H9 (cell line): ENCODE measurements around the gene ERN1. TPM values are rescaled to one million over a fixed set of nuclear protein-coding genes. Genes with fewer than 3 reads are reported as not detected.
"Not testable (repeated sequence)": the region's sequence is repeated elsewhere in the genome, so short reads cannot be mapped to it uniquely, and the experiment has no call there.

ENCODE experiments used
- DNase-seq: peaks from one replicate; pipeline ENCODE4 v3.0.0-alpha.2; 2017
- H2AFZ ChIP-seq: one replicate; pipeline ENCODE4 v1.6.1; 2013; ENCODE audit warnings: mild to moderate bottlenecking, low read length, control low read depth, moderate library complexity
- H2AK5ac ChIP-seq: 2 replicates; pipeline ENCODE4 v1.6.1; 2013; ENCODE audit warnings: low read length, control low read depth, mixed read lengths; ENCODE audit not compliant: insufficient read length
- H2BK120ac ChIP-seq: one replicate; pipeline ENCODE4 v1.6.1; 2013; ENCODE audit warnings: low read depth, mild to moderate bottlenecking, low read length, control low read depth, inconsistent platforms; ENCODE audit not compliant: poor library complexity, severe bottlenecking
- H2BK12ac ChIP-seq: 2 replicates; pipeline ENCODE4 v1.6.1; 2013; ENCODE audit warnings: low read length, control low read depth, mixed read lengths, low read depth; ENCODE audit not compliant: insufficient read length
- H2BK15ac ChIP-seq: 2 replicates; pipeline ENCODE4 v1.6.1; 2013; ENCODE audit warnings: low read depth, low read length, control low read depth
- H2BK20ac ChIP-seq: one replicate; pipeline ENCODE4 v1.6.1; 2013; ENCODE audit warnings: low read depth, mild to moderate bottlenecking, low read length, control low read depth, inconsistent platforms; ENCODE audit not compliant: poor library complexity, severe bottlenecking
- H2BK5ac ChIP-seq: 2 replicates; pipeline ENCODE4 v1.6.1; 2013; ENCODE audit warnings: low read length, control low read depth, mixed read lengths; ENCODE audit not compliant: insufficient read length
- H3K14ac ChIP-seq: 2 replicates; pipeline ENCODE4 v1.6.1; 2013; ENCODE audit warnings: low read length, control low read depth; ENCODE audit not compliant: insufficient read depth
- H3K18ac ChIP-seq: 2 replicates; pipeline ENCODE4 v1.6.1; 2013; ENCODE audit warnings: low read depth, mild to moderate bottlenecking, mixed read lengths, low read length, control low read depth; ENCODE audit not compliant: insufficient read length
- H3K23ac ChIP-seq: 2 replicates; pipeline ENCODE4 v1.6.1; 2013; ENCODE audit warnings: low read length, control low read depth, mixed read lengths, low read depth; ENCODE audit not compliant: insufficient read length
- H3K23me2 ChIP-seq: 2 replicates; pipeline ENCODE4 v1.6.1; 2013; ENCODE audit warnings: low read depth, mild to moderate bottlenecking, mixed read lengths, low read length, control low read depth; ENCODE audit not compliant: insufficient read length, poor library complexity, severe bottlenecking
- H3K27ac ChIP-seq: 2 replicates; pipeline ENCODE4 v1.5.1; 2013; ENCODE audit warnings: low read length, control low read depth, mixed read lengths, low read depth; ENCODE audit not compliant: insufficient read length
- H3K27me3 ChIP-seq: 2 replicates; pipeline ENCODE4 v1.6.1; 2013; ENCODE audit warnings: low read length, control low read depth, inconsistent platforms; ENCODE audit not compliant: insufficient read depth
- H3K4ac ChIP-seq: 2 replicates; pipeline ENCODE4 v1.6.1; 2013; ENCODE audit warnings: low read depth, mild to moderate bottlenecking, control low read depth, inconsistent platforms, low read length, moderate library complexity
- H3K4me1 ChIP-seq: 2 replicates; pipeline ENCODE4 v1.6.1; 2013; ENCODE audit warnings: low read length, control low read depth, inconsistent platforms; ENCODE audit not compliant: insufficient read depth
- H3K4me2 ChIP-seq: 2 replicates; pipeline ENCODE4 v1.6.1; 2013; ENCODE audit warnings: low read length, control low read depth, mixed read lengths; ENCODE audit not compliant: insufficient read length, insufficient read depth
- H3K56ac ChIP-seq: 2 replicates; pipeline ENCODE4 v1.6.1; 2013; ENCODE audit warnings: low read depth, mild to moderate bottlenecking, mixed read lengths, low read length, control low read depth; ENCODE audit not compliant: insufficient read length
- H3K79me1 ChIP-seq: 2 replicates; pipeline ENCODE4 v1.6.1; 2013; ENCODE audit warnings: low read depth, mild to moderate bottlenecking, moderate library complexity, low read length, control low read depth, inconsistent platforms; ENCODE audit not compliant: insufficient read depth, poor library complexity, severe bottlenecking
- H3K79me2 ChIP-seq: 2 replicates; pipeline ENCODE4 v1.6.1; 2013; ENCODE audit warnings: low read length, control low read depth, inconsistent platforms; ENCODE audit not compliant: insufficient read depth
- H3K9ac ChIP-seq: 2 replicates; pipeline ENCODE4 v1.6.1; 2013; ENCODE audit warnings: low read length, control low read depth, mixed read lengths; ENCODE audit not compliant: insufficient read length; ENCODE audit errors: extremely low read depth
- H3K9me3 ChIP-seq: one replicate; pipeline ENCODE4 v1.6.1; 2013; ENCODE audit warnings: low read depth, low read length, inconsistent platforms; ENCODE audit not compliant: control insufficient read depth
- H3T11ph ChIP-seq: one replicate; pipeline ENCODE4 v1.6.1; 2013; ENCODE audit warnings: mild to moderate bottlenecking, low read length, control low read depth, inconsistent platforms
- H4K20me1 ChIP-seq: one replicate; pipeline ENCODE4 v1.6.1; 2013; ENCODE audit not compliant: control insufficient read depth, insufficient read length, insufficient read depth
- H4K5ac ChIP-seq: 2 replicates; pipeline ENCODE4 v1.6.1; 2013; ENCODE audit warnings: low read depth, mild to moderate bottlenecking, mixed read lengths, low read length, control low read depth; ENCODE audit not compliant: insufficient read length
- H4K8ac ChIP-seq: replicated peaks from 2 replicates; pipeline ENCODE4 v1.6.1; 2013; ENCODE audit warnings: low read length, control low read depth, mixed read lengths, low read depth; ENCODE audit not compliant: insufficient read length
- H4K91ac ChIP-seq: 2 replicates; pipeline ENCODE4 v1.6.1; 2013; ENCODE audit warnings: low read depth, mild to moderate bottlenecking, moderate library complexity, mixed read lengths, low read length, control low read depth; ENCODE audit not compliant: insufficient read length
- H3K27ac Mint-ChIP-seq, 3 experiments: 2 replicates in 2 of 3; 3 replicates in 1 of 3; pipeline ENCODE4 v1.8.0; 2020 to 2021; ENCODE audit warnings: mixed read lengths in 3 of 3, mild to moderate bottlenecking in 1 of 3, moderate library complexity in 1 of 3
- H3K27me3 Mint-ChIP-seq: 2 replicates; pipeline ENCODE4 v1.8.0; 2021; ENCODE audit warnings: low read depth, mild to moderate bottlenecking, moderate library complexity, mixed read lengths
- H3K36me3 Mint-ChIP-seq, 3 experiments: 2 replicates in 2 of 3; 3 replicates in 1 of 3; pipeline ENCODE4 v1.8.0; 2020 to 2021; ENCODE audit warnings: low read depth in 3 of 3, mixed read lengths in 3 of 3; ENCODE audit not compliant: insufficient read depth in 1 of 3
- H3K4me1 Mint-ChIP-seq, 2 experiments: 2 replicates each; pipeline ENCODE4 v1.8.0; 2020; ENCODE audit warnings: mixed read lengths in 2 of 2
- H3K4me3 Mint-ChIP-seq, 2 experiments: 2 replicates in 1 of 2; 3 replicates in 1 of 2; pipeline ENCODE4 v1.8.0; 2020 to 2021; ENCODE audit warnings: mild to moderate bottlenecking in 2 of 2, mixed read lengths in 2 of 2, moderate library complexity in 1 of 2
- H3K9me3 Mint-ChIP-seq, 2 experiments: 2 replicates in 1 of 2; 3 replicates in 1 of 2; pipeline ENCODE4 v1.8.0; 2020; ENCODE audit warnings: mild to moderate bottlenecking in 2 of 2, mixed read lengths in 2 of 2, moderate library complexity in 1 of 2
- WGBS: extraction: QIAGEN DNeasy Blood & Tissue Kit; methylation state at CpG from one replicate; pipeline ENCODE4 v1.1.7; 2013; ENCODE audit warnings: missing lambda C conversion rate, low lambda C conversion rate, mixed read lengths; ENCODE audit not compliant: insufficient read length; ENCODE audit errors: extremely low coverage; 5-methylcytosine and 5-hydroxymethylcytosine counted together
- total RNA-seq: library from RNA; stranded (reverse); gene quantifications from 2 replicates; pipeline ENCODE4 v1.2.1, GENCODE V29; 2021
- TF ChIP-seq, protein P1 (sequence below): fragments of 200-600 bp; sonication (generic); conservative IDR thresholded peaks from 3 replicates; pipeline ENCODE4 v1.8.0; 2021; ENCODE audit warnings: antibody characterized with exemption, mild to moderate bottlenecking

The ERN1 gene
- total RNA-seq, 1 experiment from 2014 or later = 5.0 TPM

DNA sequence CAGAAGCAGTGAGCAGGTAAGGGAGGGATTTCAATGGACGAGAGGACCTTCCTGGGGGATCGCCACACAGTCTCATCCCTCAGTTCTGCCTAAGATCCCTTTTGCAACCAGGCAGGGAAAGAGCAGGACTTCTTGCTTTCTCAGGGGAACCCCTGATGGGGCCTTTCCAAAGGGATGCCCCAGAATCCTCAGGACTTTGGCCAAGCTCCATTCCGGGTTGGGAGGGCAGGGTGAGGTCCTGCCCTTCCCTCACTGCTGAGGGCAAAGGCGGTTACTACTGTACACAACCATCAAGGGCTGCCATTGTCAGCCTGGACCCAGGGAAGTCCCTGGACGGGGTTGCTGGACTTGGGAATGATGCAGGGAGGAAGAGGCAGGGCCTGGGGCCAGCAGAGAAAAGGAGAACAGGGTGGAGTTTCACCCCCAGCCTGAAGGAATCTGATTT, 122.1 kb downstream of the ERN1 start:
- H3K4me1 Mint-ChIP-seq = peaks cover 14 to 24% of the 10 kb centered on the region in 2 experiments
- Histone ChIP-seq H3K9me3 (no peaks in the 10 kb centered on the region), H3K56ac (no peak overlapping the region), H3K27ac (no peak overlapping the region), H3K18ac (no peak overlapping the region), H3K79me2 (no peaks in the 10 kb centered on the region), H3K4me1 (peaks cover 3% of the 10 kb centered on the region; the same call in 1 of the 2 replicates), H3T11ph (no peak overlapping the region), H2BK12ac (no peak overlapping the region), H3K14ac (no peak overlapping the region), H3K23ac (no peak overlapping the region), H3K79me1 (no peaks in the 10 kb centered on the region), H4K91ac (no peak overlapping the region), H4K20me1 (no peaks in the 10 kb centered on the region), H2BK120ac (no peak overlapping the region), H2AK5ac (no peak overlapping the region), H2BK20ac (no peak overlapping the region), H2BK15ac (no peak overlapping the region), H3K4me2 (no peak overlapping the region), H2BK5ac (no peak overlapping the region), H4K8ac (no peak overlapping the region), H3K9ac (no peak overlapping the region), H2AFZ (no peak overlapping the region), H4K5ac (no peak overlapping the region), H3K4ac (no peak overlapping the region), H3K23me2 (no peaks in the 10 kb centered on the region), H3K27me3 (no peaks in the 10 kb centered on the region)
- DNase-seq = peak; percentile 30
- no peaks in the 10 kb centered on the region for H3K36me3 Mint-ChIP-seq
- H3K27ac Mint-ChIP-seq = peak overlapping the region in 1 of 3 experiments; percentile 60; a peak in 1 of 7 replicates
- no CpG with 5 or more reads among the region's 5 CpGs for WGBS
- H3K9me3 Mint-ChIP-seq = no peaks in the 10 kb centered on the region
- H3K27me3 Mint-ChIP-seq = peaks cover 7% of the 10 kb centered on the region
- no peak overlapping the region for H3K4me3 Mint-ChIP-seq
- TF ChIP-seq, protein P1, sequence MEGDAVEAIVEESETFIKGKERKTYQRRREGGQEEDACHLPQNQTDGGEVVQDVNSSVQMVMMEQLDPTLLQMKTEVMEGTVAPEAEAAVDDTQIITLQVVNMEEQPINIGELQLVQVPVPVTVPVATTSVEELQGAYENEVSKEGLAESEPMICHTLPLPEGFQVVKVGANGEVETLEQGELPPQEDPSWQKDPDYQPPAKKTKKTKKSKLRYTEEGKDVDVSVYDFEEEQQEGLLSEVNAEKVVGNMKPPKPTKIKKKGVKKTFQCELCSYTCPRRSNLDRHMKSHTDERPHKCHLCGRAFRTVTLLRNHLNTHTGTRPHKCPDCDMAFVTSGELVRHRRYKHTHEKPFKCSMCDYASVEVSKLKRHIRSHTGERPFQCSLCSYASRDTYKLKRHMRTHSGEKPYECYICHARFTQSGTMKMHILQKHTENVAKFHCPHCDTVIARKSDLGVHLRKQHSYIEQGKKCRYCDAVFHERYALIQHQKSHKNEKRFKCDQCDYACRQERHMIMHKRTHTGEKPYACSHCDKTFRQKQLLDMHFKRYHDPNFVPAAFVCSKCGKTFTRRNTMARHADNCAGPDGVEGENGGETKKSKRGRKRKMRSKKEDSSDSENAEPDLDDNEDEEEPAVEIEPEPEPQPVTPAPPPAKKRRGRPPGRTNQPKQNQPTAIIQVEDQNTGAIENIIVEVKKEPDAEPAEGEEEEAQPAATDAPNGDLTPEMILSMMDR = no peak

GRCh38 chr17:64007089-64007837, 122.7 kb downstream of the ERN1 start:
- H3K27ac ChIP-seq, H3K56ac ChIP-seq, H2BK15ac ChIP-seq, H3K79me1 ChIP-seq, H4K91ac ChIP-seq, H3K9me3 Mint-ChIP-seq, H3K36me3 Mint-ChIP-seq, H2AK5ac ChIP-seq, H3K9me3 ChIP-seq, H4K20me1 ChIP-seq, H3K79me2 ChIP-seq, H3K4ac ChIP-seq, H2BK5ac ChIP-seq, H3K14ac ChIP-seq, H3K27ac Mint-ChIP-seq, H3K4me1 ChIP-seq, H2AFZ ChIP-seq, H4K8ac ChIP-seq, H3K23ac ChIP-seq, H3K4me2 ChIP-seq, H2BK20ac ChIP-seq, H2BK120ac ChIP-seq, H3K4me3 Mint-ChIP-seq, H2BK12ac ChIP-seq, H3K27me3 Mint-ChIP-seq, H4K5ac ChIP-seq, H3K23me2 ChIP-seq, H3T11ph ChIP-seq, H3K18ac ChIP-seq, H3K27me3 ChIP-seq, H3K9ac ChIP-seq: not testable (repeated sequence)
- WGBS = no CpG with 5 or more reads among the region's 5 CpGs
- peaks cover 14 to 24% of the 10 kb centered on the region in 2 experiments for H3K4me1 Mint-ChIP-seq
- peak; percentile 22 for DNase-seq
